MM.1S (cell line): ENCODE results near the gene SNRNP70.
"Not testable (repeated sequence)": the region's sequence is repeated elsewhere in the genome, so short reads cannot be mapped to it uniquely, and the experiment has no call there.

ENCODE experiments used
- EZH2 ChIP-seq: fragments of 300-600 bp; sonication (generic); optimal IDR thresholded peaks from 2 replicates; pipeline ENCODE3; 2017; ENCODE audit warnings: low read depth, mild to moderate bottlenecking, antibody characterized with exemption, low read length, mixed read lengths
- EZH2phosphoT487 ChIP-seq: fragments of 300-600 bp; sonication (generic); IDR thresholded peaks from 2 replicates; pipeline ENCODE4 v1.6.1; 2018; ENCODE audit warnings: antibody characterized with exemption, low read length
- TF ChIP-seq, protein P1 (sequence below): fragments of 300-600 bp; sonication (generic); IDR thresholded peaks from 2 replicates; pipeline ENCODE4 v1.5.1; 2016; ENCODE audit warnings: antibody characterized with exemption, low read length, mixed read lengths

DNA sequence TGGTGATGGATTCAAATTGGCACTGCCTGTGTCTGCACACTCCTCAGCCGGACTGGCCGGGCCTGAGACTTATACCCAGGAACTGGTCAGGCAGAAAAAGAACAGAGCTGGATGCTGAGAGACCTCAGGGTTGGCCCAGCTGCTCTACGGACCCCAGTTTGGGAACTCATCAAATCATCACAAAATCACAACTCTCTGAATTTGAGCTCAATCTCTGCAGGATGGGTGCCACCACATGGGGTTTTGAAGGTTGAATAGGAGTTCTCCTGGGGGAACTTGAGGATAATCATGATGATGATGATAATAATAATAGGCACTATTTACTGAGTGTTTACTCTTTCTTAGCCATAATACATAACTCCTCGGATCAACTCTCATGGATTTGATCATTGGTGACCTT is 42.6 kb upstream of the SNRNP70 start:
- TF ChIP-seq, protein P1, sequence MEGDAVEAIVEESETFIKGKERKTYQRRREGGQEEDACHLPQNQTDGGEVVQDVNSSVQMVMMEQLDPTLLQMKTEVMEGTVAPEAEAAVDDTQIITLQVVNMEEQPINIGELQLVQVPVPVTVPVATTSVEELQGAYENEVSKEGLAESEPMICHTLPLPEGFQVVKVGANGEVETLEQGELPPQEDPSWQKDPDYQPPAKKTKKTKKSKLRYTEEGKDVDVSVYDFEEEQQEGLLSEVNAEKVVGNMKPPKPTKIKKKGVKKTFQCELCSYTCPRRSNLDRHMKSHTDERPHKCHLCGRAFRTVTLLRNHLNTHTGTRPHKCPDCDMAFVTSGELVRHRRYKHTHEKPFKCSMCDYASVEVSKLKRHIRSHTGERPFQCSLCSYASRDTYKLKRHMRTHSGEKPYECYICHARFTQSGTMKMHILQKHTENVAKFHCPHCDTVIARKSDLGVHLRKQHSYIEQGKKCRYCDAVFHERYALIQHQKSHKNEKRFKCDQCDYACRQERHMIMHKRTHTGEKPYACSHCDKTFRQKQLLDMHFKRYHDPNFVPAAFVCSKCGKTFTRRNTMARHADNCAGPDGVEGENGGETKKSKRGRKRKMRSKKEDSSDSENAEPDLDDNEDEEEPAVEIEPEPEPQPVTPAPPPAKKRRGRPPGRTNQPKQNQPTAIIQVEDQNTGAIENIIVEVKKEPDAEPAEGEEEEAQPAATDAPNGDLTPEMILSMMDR, result not testable (repeated sequence)
- TF ChIP-seq EZH2, EZH2phosphoT487: not testable (repeated sequence)
